Measurements from ENCODE around the gene FPGT.

The FPGT gene

DNA sequence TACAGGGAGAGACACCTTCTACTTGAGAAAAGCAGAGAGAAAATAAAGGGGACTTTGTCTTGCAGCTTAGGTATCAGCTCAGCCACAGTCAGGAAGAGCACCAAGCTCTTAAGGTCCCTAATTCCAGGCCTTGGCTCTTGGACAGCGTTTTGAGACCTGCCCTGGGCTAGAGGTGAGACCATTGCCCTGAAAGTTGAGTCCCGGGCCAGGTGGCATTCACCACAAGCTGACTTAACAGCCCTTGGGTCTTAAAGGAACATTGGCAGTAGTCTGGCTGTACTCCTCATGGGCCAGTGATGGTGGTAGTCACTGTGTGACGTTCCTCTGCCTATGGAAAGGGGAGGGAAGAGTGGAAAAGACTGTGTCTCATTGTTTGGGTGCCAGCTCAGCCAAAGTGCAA lies 25.4 kb downstream of the FPGT start:
- H3K27me3 ChIP-seq (ENCODE audit: insufficient read depth, low read length, poor library complexity, severe bottlenecking), result no peaks in the 10 kb centered on the region
- H3K4me2 ChIP-seq (ENCODE audit: low read depth, low read length, poor library complexity, severe bottlenecking), result no peak overlapping the region
- H3K9me2 ChIP-seq (replicated peaks; ENCODE audit: low read depth, low read length), result no peaks in the 10 kb centered on the region
- H4K20me1 ChIP-seq (ENCODE audit: insufficient read depth, low read length, poor library complexity, severe bottlenecking), result no peaks in the 10 kb centered on the region
- no peaks in the 10 kb centered on the region for H3F3A ChIP-seq (ENCODE audit: low read depth)
- H2AFZ ChIP-seq (ENCODE audit: low read length), result no peak overlapping the region
- no peaks in the 10 kb centered on the region for H3K36me3 ChIP-seq (ENCODE audit: insufficient read depth, low read length)
- no peak overlapping the region for H3K4me3 ChIP-seq (ENCODE audit: low read length, poor library complexity, severe bottlenecking)
- H3K9ac ChIP-seq (ENCODE audit: low read depth, low read length, poor library complexity, severe bottlenecking), result no peak overlapping the region
- no peaks in the 10 kb centered on the region for H3K9me3 ChIP-seq (ENCODE audit: insufficient read depth, low read depth, low read length)
- no peaks in the 10 kb centered on the region for H3K79me2 ChIP-seq (ENCODE audit: insufficient read depth, low read length)
- H3K4me1 ChIP-seq (ENCODE audit: insufficient read depth, low read length, poor library complexity, severe bottlenecking), result no peaks in the 10 kb centered on the region
- TF ChIP-seq EZH2phosphoT487 (IDR thresholded peaks at IDR 0.05; ENCODE audit: borderline replicate concordance), result no peak
- TF ChIP-seq, protein P1, sequence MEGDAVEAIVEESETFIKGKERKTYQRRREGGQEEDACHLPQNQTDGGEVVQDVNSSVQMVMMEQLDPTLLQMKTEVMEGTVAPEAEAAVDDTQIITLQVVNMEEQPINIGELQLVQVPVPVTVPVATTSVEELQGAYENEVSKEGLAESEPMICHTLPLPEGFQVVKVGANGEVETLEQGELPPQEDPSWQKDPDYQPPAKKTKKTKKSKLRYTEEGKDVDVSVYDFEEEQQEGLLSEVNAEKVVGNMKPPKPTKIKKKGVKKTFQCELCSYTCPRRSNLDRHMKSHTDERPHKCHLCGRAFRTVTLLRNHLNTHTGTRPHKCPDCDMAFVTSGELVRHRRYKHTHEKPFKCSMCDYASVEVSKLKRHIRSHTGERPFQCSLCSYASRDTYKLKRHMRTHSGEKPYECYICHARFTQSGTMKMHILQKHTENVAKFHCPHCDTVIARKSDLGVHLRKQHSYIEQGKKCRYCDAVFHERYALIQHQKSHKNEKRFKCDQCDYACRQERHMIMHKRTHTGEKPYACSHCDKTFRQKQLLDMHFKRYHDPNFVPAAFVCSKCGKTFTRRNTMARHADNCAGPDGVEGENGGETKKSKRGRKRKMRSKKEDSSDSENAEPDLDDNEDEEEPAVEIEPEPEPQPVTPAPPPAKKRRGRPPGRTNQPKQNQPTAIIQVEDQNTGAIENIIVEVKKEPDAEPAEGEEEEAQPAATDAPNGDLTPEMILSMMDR (conservative IDR thresholded peaks at IDR 0.05; ENCODE audit: low read length), result no peak

DNA sequence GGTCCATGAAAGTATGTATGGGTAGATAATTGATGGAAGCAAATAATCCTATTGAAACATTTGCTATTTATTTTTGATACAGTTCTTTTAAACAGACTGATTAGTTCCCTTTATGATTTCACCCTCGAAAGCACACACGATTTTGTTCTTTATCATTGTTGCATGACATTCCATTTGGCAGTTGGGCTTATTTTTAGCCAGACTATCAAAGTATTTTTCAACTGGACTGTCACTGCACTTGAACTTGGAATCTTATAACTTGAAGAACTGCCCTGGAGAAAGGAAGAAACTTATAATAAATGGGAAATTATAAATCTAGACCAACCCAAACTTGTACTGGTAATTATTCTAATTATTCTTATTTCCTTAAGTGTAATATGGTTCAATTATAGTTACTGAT lies 37.1 kb downstream of the FPGT start, which contains the start of gene TNNI3K:
TSS of gene TNNI3K (plus strand) at position 235 of the 400 bp plus-strand sequence. CDS start at position 300, 65 bp downstream.
- no peaks in the 10 kb centered on the region for H3F3A ChIP-seq (ENCODE audit: low read depth)

DNA sequence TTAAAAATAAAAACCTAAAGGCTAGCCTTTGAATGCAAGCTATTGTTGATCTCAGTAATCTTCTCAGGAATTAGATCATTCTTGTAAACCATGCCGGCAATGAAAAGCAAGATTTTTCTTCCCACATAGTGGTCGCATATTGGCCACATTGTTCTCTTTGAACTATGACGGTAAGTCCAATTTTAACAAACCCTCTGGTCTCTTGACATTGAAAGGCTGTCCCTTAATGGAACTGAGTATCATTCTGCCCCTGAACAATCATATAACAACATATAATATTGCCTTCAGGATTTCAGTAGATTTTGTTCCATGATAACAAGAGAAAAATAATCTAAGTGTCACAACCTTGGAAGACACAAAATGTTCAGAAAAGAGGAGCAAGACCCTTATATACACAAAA lies 38.4 kb downstream of the FPGT start:
- no peaks in the 10 kb centered on the region for H3K9me2 ChIP-seq (replicated peaks; ENCODE audit: low read depth, low read length)
- no peaks in the 10 kb centered on the region for H3K9me3 ChIP-seq (ENCODE audit: insufficient read depth, low read depth, low read length)
- no peak overlapping the region for H3K4me2 ChIP-seq (ENCODE audit: low read depth, low read length, poor library complexity, severe bottlenecking)
- TF ChIP-seq, protein P1 (conservative IDR thresholded peaks at IDR 0.05; ENCODE audit: low read length), result no peak
- TF ChIP-seq EZH2phosphoT487 (IDR thresholded peaks at IDR 0.05; ENCODE audit: borderline replicate concordance), result no peak
- H3K79me2 ChIP-seq (ENCODE audit: insufficient read depth, low read length), result no peaks in the 10 kb centered on the region
- no peaks in the 10 kb centered on the region for H3K36me3 ChIP-seq (ENCODE audit: insufficient read depth, low read length)
- no peaks in the 10 kb centered on the region for H3K27me3 ChIP-seq (ENCODE audit: insufficient read depth, low read length, poor library complexity, severe bottlenecking)
- H3F3A ChIP-seq (ENCODE audit: low read depth), result no peaks in the 10 kb centered on the region
- no peak overlapping the region for H3K4me3 ChIP-seq (ENCODE audit: low read length, poor library complexity, severe bottlenecking)
- no peaks in the 10 kb centered on the region for H4K20me1 ChIP-seq (ENCODE audit: insufficient read depth, low read length, poor library complexity, severe bottlenecking)
- H3K4me1 ChIP-seq (ENCODE audit: insufficient read depth, low read length, poor library complexity, severe bottlenecking), result no peaks in the 10 kb centered on the region
- no peak overlapping the region for H2AFZ ChIP-seq (ENCODE audit: low read length)
- H3K9ac ChIP-seq (ENCODE audit: low read depth, low read length, poor library complexity, severe bottlenecking), result no peak overlapping the region

More for the DNA sequence above, 37.1 kb downstream of the FPGT start, which contains the start of gene TNNI3K:
- Histone ChIP-seq H3K4me2 (ENCODE audit: low read depth, low read length, poor library complexity, severe bottlenecking) (no peak within 1 kb of the TSS), H2AFZ (ENCODE audit: low read length) (no peak within 1 kb of the TSS), H3K9ac (ENCODE audit: low read depth, low read length, poor library complexity, severe bottlenecking) (no peak within 1 kb of the TSS), H3K9me3 (ENCODE audit: insufficient read depth, low read depth, low read length) (no peaks in the 10 kb centered on the region), H4K20me1 (ENCODE audit: insufficient read depth, low read length, poor library complexity, severe bottlenecking) (no peaks in the 10 kb centered on the region), H3K4me3 (ENCODE audit: low read length, poor library complexity, severe bottlenecking) (no peak within 1 kb of the TSS), H3K9me2 (replicated peaks; ENCODE audit: low read depth, low read length) (no peaks in the 10 kb centered on the region), H3K27me3 (ENCODE audit: insufficient read depth, low read length, poor library complexity, severe bottlenecking) (no peaks in the 10 kb centered on the region), H3K4me1 (ENCODE audit: insufficient read depth, low read length, poor library complexity, severe bottlenecking) (no peaks in the 10 kb centered on the region), H3K36me3 (ENCODE audit: insufficient read depth, low read length) (no peaks in the 10 kb centered on the region), H3K79me2 (ENCODE audit: insufficient read depth, low read length) (no peaks in the 10 kb centered on the region)
- no peak for TF ChIP-seq EZH2phosphoT487 (IDR thresholded peaks at IDR 0.05; ENCODE audit: borderline replicate concordance)
- TF ChIP-seq, protein P1 (conservative IDR thresholded peaks at IDR 0.05; ENCODE audit: low read length), result no peak

All from Loucy (cell line).